ENCODE data around the gene BANF2. TPM values are rescaled to one million over a fixed set of nuclear protein-coding genes. Genes with fewer than 3 reads are reported as not detected.
A peak's percentile ranks its signal among the peaks of the same experiment; 100 is the strongest.

Gene BANF2
- total and polyA plus RNA-seq, 2 of the 13 experiments (the other 11 are each of a cell fraction or from before 2014, with no cell fraction given): 0.35 TPM; not detected in 1

- TF ChIP-seq ZNF142 (CRISPR knock-in tag; IDR thresholded peaks at IDR 0.05): 0 out of 2 replicates have a peak, but pooled peaks have one; percentile 29
These were observed 71.6 kb downstream of the BANF2 start (continued) for GRCh38 chr20:17771206-17772004.

GRCh38 chr20:17772005-17772343 lies 72.2 kb downstream of the BANF2 start:
- CTCF ChIA-PET (ENCODE audit: low intra/inter-chr PET ratio, low total read pairs): no interaction called here
- TF ChIP-seq KDM5A (IDR thresholded peaks at IDR 0.05; ENCODE audit: borderline replicate concordance, low read length) (0 out of 2 replicates have a peak, but pooled peaks have one; percentile 55), ELF3 (CRISPR knock-in tag; IDR thresholded peaks at IDR 0.05) (no peak), ZNF558 (CRISPR knock-in tag; IDR thresholded peaks at IDR 0.05; ENCODE audit: borderline replicate concordance) (0 out of 2 replicates have a peak, but pooled peaks have one; percentile 5), ATF1 (CRISPR knock-in tag; IDR thresholded peaks at IDR 0.05) (no peak), CHD4 (IDR thresholded peaks at IDR 0.05; ENCODE audit: borderline replicate concordance, low read length) (peak; percentile 54; the same call in 1 of the 2 replicates), PCBP2 (optimal IDR thresholded peaks at IDR 0.05; ENCODE audit: low read depth, low read length, poor library complexity, severe bottlenecking) (peak; percentile 89), PHB2 (IDR thresholded peaks at IDR 0.05; ENCODE audit: partially characterized antibody) (no peak), MLX (CRISPR knock-in tag; IDR thresholded peaks at IDR 0.05) (0 out of 2 replicates have a peak, but pooled peaks have one; percentile 15), MXD4 (CRISPR knock-in tag; IDR thresholded peaks at IDR 0.05) (no peak)

More at GRCh38 chr20:17772005-17772343, 72.2 kb downstream of the BANF2 start:
- POLR2A ChIA-PET: interaction anchor here (1.0 to 3.1 kb wide), 35 partner anchors 10 to 126 kb away, joined by 3 to 61 read pairs (median 5); partner anchors contain the start of gene RRBP1
- Histone ChIP-seq H2AFZ (ENCODE audit: low read length) (peak overlapping the region; percentile 17), H3K27ac (ENCODE audit: extremely low read length, insufficient read depth, low read length) (peak overlapping the region; percentile 79), H3K79me2 (ENCODE audit: insufficient read depth, low read length) (no peaks in the 10 kb centered on the region), H4K20me1 (ENCODE audit: insufficient read depth, low read length) (no peaks in the 10 kb centered on the region), H3K4me1 (ENCODE audit: insufficient read depth, low read length) (peaks cover 43% of the 10 kb centered on the region), H3K27me3 (ENCODE audit: control insufficient read depth in 1 of 2, insufficient read depth in 2 of 2, low read length in 2 of 2) (no peaks in the 10 kb centered on the region), H3K9ac (ENCODE audit: insufficient read depth, low read depth, low read length) (peak overlapping the region; percentile 51), H3K4me3 (replicated peaks in 1 of 3; ENCODE audit: insufficient read depth in 1 of 3, low read depth in 2 of 3, low read length in 3 of 3) (peak overlapping the region; percentile 26 to 59 (median 39)), H3K9me3 (ENCODE audit: low read length) (no peaks in the 10 kb centered on the region), H3K36me3 (replicated peaks in 1 of 2; ENCODE audit: control insufficient read depth in 1 of 2, insufficient read depth in 2 of 2, low read length in 2 of 2) (no peaks in the 10 kb centered on the region), H3K4me2 (ENCODE audit: low read depth, low read length) (peak overlapping the region; percentile 87)
- intact Hi-C loops (cut with micrococcal nuclease; ENCODE audit: unreplicated experiment) (no loop called here), in situ Hi-C loops (cut with HindIII; ENCODE audit: extremely low pct_ligation_motif_present, low pct_unique_long_range_greater_than_20kb) (no loop called here)
- 4% methylated on average over 3 of the region's 3 CpGs for WGBS (ENCODE audit: low lambda C conversion rate)
- DNase-seq (ENCODE audit: low spot score): peak; percentile 29
- no TSS peak for BruUV-seq (replicated peaks)
- ATAC-seq: peak; percentile 16; the same call in 2 of the 3 replicates
- FAIRE-seq: no peak

Measured in HepG2 (cell line).